Testis (tissue), 2 donors: ENCODE measurements around the gene SACS.

Experiments
- POLR2A ChIP-seq: fragments of 450-650 bp; IDR thresholded peaks from one replicate; pipeline ENCODE4 v1.6.1; 2017; ENCODE audit warnings: antibody characterized with exemption, mild to moderate bottlenecking, moderate library complexity
- TF ChIP-seq, protein P1 (sequence below), 3 experiments: fragments of 450-650 bp in 2 of 3; fragments of 200-600 bp in 1 of 3; sonication (generic) in 1 of 3; IDR thresholded peaks; one replicate each; pipeline ENCODE4 v1.5.1; 2016 to 2019; ENCODE audit warnings: antibody characterized with exemption in 3 of 3, mild to moderate bottlenecking in 2 of 3, moderate library complexity in 1 of 3

- TF ChIP-seq, protein P1, sequence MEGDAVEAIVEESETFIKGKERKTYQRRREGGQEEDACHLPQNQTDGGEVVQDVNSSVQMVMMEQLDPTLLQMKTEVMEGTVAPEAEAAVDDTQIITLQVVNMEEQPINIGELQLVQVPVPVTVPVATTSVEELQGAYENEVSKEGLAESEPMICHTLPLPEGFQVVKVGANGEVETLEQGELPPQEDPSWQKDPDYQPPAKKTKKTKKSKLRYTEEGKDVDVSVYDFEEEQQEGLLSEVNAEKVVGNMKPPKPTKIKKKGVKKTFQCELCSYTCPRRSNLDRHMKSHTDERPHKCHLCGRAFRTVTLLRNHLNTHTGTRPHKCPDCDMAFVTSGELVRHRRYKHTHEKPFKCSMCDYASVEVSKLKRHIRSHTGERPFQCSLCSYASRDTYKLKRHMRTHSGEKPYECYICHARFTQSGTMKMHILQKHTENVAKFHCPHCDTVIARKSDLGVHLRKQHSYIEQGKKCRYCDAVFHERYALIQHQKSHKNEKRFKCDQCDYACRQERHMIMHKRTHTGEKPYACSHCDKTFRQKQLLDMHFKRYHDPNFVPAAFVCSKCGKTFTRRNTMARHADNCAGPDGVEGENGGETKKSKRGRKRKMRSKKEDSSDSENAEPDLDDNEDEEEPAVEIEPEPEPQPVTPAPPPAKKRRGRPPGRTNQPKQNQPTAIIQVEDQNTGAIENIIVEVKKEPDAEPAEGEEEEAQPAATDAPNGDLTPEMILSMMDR (IDR thresholded peaks at IDR 0.05), result no peak
- TF ChIP-seq POLR2A, result no peak
Measured at GRCh38 chr13:23480324-23480723, 46.8 kb upstream of the SACS start.
